GM21526 (cell line): ENCODE data around the gene MASP2.
"Not testable (repeated sequence)": the region's sequence is repeated elsewhere in the genome, so short reads cannot be mapped to it uniquely, and the experiment has no call there.

ENCODE experiments used
- ATAC-seq: cut with Tn5 transposase; IDR thresholded peaks from one replicate; pipeline ENCODE4 v1.9.1; 2021; ENCODE audit warnings: moderate library complexity; ENCODE audit not compliant: unreplicated experiment, low FRiP score

MASP2 gene

GRCh38 chr1:10996100-10996499 is 50.9 kb downstream of the MASP2 start:
- ATAC-seq: no peak

GRCh38 chr1:10992864-10993263 is 54.2 kb downstream of the MASP2 start:
- no peak for ATAC-seq

GRCh38 chr1:10992004-10992403 is 55.0 kb downstream of the MASP2 start:
- ATAC-seq: not testable (repeated sequence)

GRCh38 chr1:10990828-10991227 is 56.2 kb downstream of the MASP2 start:
- ATAC-seq: no peak

GRCh38 chr1:10989920-10990516 is 57.0 kb downstream of the MASP2 start:
- ATAC-seq: not testable (repeated sequence)

- no peak for ATAC-seq
Measured at GRCh38 chr1:10989095-10989494, 57.9 kb downstream of the MASP2 start.

- no peak for ATAC-seq
Measured at GRCh38 chr1:10987840-10988417, 59.1 kb downstream of the MASP2 start.

GRCh38 chr1:10986525-10986890 is 60.5 kb downstream of the MASP2 start:
- no peak for ATAC-seq

GRCh38 chr1:10980841-10981727 is 66.0 kb downstream of the MASP2 start:
- no peak for ATAC-seq

GRCh38 chr1:10980094-10980577 is 66.9 kb downstream of the MASP2 start:
- no peak for ATAC-seq

GRCh38 chr1:10979483-10979920 is 67.5 kb downstream of the MASP2 start:
- ATAC-seq: no peak

- no peak for ATAC-seq
Measured at GRCh38 chr1:10978719-10979118, 68.3 kb downstream of the MASP2 start.
